Activated CD4-positive, alpha-beta T cell treated with anti-CD3 and anti-CD28 coated beads, Interleukin-2, Interleukin-4, amounts not matched to agents 100 ng/mL and 50 ng/mL, durations not matched to agents 16 hours and 8 hours (primary cell): ENCODE data around the gene RYR3.
A peak's percentile ranks its signal among the peaks of the same experiment; 100 is the strongest.

Experiments
- DNase-seq: peaks from one replicate; pipeline ENCODE4 v3.0.0-alpha.2; 2020; ENCODE audit warnings: low spot score

Gene RYR3

DNA sequence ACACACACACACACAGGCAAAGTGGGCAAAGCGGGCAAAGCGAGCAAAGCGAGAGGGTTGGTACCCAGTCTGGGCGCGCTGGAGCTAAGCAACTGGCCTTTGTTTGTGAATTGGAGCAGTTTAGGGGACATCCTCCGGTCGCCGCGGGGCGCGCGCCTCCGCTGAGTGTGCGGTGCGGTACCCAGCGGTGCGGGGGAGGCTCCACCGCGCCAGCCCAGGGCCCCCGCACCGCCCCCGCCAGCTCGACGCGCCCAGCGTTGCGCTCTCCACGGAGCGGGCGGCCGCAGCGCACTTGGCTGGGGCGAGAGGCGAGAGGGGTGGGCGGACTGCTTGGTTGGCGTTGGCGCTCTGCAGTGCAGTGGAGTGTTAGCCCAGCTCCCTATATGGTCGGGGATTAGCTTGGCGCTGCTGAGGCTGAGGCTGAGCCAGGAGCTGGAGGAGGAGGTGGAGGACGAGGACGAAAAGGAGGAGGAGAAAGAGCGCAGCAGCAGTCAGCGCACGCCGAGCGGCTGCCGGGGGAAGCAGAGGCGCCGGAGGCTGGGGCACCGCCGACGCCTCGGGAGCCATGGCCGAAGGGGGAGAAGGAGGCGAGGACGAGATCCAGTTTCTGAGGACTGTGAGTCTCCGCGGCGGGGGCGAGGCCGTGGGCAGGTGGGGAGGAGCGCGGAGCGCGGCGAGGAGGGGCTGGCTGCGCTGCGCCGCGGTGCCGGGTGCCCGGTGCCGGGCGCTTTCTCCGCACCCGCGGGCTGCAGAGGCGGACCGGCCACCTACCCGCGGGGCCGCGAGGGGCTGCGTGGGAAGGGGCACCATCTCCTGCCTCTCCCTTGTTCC, at the start of gene RYR3:
RYR3 (plus strand) TSS at position 487 of the 831 bp plus-strand sequence; CDS start at position 566, 79 bp downstream.
- no peak for DNase-seq

DNA sequence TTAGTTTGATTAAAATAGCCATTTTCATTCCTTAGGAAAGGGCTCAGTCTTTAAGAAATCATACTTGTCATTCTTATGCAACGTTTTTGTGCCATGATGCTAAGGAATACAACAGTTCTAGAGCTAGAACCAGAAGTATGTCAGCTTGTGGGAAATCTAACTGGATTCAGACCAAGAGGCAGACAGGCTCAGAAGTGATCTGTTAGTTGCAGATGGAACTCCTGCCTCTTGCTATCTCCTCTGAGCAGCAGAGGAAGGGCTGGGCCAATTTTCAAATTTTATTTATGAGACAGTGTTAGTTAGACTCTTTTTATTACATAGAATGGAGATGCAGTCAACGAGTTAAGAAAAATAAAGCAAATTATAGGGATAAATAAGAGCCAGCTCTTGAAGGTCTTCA, 48.5 kb upstream of the RYR3 start:
- no peak for DNase-seq

DNA sequence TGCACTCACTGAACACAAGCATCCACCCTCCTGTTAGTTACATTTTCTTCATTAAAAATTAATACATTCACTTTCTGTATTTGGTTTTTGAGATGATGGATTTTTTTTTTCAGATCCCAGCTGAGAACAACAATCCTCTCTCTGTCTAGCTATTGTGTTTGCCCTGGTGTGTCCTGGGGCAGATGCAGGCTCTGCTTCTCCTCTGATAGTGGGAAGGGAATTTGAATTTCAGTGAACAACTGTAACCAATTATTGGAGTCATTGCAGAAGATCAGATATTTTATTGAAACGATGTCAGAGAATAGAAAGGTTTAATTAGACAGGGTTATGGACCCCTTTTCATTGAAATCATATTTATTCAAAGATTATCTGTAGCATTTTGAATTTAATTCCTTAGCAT, 33.1 kb upstream of the RYR3 start:
- DNase-seq: no peak

DNA sequence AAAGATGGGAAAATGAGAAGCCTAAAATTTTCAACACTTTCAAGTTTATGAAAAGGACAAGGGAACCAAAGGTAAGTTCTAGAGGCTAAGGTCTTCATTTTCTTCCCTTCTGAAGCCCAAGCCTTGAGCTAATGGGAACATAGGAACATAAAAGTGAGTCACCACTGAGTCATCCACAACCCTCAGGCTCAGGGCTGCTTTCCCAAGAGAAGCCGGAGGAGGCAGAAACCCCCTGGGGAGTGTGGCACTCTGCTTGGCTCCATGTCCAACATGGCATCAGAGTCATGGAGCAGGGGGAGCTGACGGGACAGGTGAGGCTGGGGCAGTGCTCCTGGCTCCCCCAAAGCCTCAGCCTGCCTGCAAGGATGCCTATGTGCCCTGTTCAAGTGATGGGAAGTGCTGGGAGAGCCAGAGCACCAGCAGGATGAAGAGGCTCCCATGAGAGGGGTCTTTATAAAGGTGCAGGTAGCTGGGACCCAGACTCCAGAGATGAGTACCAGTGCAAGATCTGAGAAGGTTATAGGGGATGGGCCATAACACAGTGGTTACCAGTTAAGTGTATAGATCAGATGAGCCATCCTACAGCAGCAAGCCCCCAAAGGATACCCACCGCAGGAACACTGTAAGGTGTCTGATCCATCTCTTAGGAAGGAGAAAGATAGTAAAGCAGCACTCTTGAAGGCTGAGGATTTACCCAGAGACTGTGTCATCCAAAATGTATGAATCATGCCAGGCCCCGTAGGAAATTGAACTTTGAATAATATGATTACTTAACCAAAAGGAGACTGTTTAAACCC, 31.8 kb upstream of the RYR3 start:
- no peak for DNase-seq

DNA sequence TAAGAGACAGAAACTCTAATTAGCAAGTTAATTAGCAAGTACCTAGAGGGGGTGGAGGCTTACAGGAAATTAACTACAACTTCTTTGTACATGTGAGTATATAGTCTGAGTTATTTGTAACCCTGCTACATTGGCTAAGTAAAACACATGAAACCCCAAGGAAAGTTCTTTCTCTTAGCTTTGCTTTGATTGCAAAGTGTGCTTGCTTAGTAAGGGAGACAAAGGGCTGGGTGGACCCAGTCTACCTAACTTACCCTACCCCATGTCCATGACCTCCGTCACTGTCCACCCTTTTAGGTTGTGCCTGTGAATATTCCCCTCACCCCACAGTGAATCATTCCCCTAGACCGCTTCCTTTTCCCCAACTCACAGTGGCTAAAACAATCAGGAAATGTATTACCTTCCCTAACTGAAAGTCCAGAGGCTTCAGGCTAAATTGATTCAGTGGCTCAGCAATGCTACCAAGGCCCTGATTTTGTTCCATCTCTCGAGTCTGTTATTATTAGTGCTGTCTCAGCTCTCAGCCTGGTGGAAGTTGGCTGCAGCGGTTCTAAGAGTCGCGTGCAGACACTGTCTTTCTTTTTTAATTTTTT, 31.1 kb upstream of the RYR3 start:
- DNase-seq: no peak

DNA sequence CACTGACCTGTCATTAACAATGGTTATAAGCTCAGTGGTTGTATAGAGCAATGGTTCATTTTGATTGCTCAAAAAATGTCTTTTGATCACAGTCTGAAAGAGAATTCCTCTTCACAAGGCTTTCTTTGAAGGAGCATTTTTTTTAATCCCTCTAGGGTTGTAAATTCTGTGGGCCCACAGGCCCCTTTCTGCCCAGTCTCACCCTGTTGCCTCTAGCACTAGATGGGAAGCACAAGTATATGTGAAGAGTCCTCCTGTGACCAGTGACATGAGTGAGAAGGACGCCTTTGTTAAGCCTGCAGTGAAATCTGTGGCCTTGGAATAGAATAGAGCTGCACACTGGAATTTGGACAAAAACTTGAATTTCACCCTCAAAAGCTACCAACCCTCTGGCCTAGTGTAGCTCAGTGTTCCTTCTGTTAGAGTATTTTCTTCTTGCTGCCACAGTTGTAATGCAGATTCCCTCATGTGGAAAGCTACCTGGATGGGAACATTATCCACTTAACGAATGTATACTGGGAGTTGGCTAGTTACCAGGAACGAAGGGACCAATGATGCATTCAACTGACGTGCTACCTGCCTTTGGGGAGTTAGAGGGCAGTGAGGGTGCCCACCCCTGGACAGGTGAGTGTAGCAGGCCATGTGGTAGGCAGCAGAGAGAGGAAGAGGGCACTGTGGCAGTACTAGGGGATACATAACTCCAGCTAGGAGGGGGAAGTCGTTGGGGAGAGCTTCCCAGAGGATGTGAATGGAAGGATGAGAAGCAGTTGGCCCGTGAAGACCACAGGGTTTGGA, 28.3 kb upstream of the RYR3 start:
- DNase-seq: no peak

DNA sequence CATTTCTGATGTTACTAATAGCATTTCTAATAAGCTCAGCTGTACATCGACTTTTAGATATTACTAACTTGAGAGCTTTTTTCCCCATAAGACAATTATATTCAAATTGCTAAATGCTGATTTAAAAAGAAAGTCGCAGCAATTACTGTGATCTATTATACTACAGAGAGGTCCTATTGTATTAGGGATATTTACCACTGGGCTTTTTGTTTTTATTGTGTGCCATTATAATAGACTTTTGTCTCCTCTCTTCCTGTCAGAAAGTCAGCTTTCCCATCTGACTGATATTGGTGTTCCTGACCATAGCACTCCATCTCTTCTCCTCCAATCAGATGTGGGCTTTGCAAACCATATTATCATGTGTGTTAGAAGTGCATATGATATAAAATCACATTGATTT, 27.2 kb upstream of the RYR3 start:
- DNase-seq: no peak

DNA sequence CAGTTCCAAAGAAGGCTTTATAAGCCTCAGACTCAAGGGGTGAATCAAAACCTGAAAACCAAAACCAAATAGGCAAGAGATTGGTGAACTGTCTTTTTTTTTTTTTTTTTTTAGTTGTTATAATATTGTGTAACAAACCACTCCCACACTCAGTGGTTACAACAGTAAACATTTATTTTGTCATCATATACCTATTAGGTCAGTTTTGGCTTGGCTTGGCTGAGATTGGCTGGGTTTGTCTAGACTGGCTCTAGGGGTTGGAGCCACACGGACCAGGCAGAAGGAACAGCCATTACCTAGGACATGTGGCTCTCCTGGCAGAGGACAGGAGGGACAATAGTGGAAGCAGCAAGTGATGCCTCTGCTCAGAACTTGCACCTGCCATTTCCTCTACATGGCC, 26.4 kb upstream of the RYR3 start:
- no peak for DNase-seq

DNA sequence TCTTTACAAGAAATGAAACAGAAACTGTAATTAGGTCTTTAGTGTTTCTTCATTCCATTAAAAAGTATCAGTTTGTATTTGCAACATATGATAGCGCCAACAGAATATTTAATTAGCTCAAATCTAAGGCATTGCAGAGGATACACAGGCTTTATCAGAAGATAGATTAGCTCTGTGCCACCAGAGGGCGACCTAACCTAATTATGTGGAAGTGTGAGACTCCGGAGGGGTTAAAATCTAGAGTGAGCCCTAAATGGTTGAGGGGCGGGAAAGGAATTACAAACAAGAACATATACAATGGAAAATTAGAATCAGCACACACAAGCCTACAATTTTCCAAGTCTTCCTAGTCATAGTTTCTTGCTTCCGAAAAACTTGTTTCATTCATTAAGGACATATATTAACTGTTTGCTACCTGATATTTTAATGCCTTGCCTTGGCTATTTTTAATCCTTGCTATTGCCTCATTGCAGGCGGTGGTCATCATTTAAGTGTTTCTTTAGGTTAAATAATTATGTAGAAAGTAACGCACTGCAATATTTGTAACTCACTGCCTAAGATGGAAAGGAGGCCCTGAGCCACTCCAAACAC, 18.0 kb upstream of the RYR3 start:
- peak; percentile 52 for DNase-seq

DNA sequence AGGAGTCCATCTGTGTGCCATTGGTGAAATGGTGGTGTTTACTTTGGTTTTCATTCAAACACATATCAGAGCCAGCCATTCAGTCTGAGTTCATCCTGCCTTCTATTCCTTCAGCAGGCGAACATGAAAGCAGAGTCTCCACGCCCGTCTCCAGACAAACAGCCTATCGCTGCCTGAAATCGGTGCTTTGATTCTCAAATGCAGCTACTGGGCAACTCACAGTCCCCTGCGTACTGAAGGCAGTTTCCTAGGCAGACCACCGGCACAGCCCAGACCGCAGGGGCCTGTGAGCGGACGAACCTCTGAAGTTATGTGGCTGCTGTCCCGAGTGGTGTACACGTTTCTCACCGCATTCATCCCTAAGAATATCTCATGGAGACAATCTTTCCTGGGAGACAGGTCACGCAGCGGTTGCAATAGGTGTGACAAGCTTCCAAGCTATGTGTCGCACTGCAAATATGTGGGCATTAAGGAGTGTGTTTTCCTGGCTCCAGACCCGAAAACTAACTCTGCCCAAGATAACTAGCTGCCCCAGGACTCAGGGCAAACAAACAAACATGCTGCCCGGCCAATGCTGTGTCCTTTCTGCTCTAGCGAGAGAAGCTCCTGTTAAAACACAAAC, 16.9 kb upstream of the RYR3 start:
- no peak for DNase-seq

DNA sequence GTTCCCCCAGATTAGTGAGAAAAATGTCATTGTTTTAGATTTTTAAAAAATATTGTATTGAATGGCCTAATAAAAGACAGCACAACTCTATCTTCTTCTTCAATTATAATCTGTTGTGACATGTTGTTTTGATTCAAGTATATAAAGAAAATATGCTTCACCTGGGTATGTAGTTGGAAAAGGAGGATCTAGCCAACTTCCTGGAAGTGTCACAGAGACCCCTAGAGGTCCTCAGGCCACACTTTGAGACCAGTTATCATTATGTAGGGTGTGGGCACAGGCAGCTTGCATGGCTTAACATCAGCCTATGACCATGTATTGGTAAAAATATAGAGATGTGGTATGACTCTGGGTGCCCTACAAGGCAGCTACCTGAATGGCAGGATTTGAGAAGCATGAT, 14.7 kb upstream of the RYR3 start:
- DNase-seq: no peak

DNA sequence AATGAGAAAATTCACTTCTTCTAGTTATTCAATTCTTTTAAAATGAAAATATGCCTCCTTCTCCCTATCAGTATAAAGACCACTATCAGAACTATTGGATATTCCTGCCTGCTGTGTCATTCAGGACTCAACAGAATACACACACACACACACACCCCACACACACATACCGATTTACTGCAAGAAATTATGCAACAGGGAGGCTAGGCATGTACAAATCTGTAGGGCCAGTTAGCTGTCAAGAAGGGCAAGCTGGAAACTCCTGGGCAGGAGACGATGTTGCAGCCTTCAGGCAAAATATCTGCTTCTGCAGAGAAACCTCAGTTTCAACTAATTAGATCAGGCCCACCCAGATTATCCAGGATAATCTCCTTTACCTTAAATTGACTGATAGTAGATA, 13.9 kb upstream of the RYR3 start:
- DNase-seq: no peak

DNA sequence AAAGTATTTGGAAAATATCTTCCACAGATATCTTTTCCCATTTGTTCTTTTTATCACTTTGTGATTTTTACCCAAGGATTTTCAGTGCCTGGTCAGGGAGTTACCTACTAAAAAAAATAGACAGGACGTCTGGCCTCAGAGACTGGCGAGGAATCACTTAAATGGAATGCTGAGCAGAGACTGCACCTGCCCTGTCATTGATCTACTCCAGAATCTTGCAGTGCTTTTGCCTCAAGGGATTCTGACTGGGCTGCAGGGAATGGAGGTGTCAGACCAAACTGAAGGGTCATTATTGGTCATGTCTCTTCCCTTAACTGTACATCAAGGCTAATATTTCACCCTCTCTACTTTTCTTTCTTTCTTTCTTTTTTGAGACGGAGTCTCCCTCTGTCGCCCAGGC, 12.1 kb upstream of the RYR3 start:
- DNase-seq: no peak

DNA sequence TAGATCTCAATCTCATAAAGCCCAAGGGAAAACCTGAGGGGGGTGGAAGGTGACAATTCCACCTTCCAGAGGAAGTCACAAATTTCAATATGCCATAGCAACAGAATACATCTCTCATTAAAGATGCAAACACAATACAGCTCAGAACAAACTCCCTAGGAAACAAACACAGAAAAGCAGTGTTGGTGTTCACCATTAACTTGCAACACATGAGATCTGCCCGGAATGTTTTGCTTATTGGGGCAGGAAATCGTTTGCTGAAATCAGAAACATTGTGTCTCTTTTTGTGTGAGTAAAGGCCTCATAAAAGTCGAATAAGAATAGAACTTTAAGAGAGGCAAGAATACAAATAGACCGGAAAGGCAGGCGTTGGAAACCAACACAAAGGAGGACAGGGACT, 5.8 kb upstream of the RYR3 start:
- DNase-seq: no peak

DNA sequence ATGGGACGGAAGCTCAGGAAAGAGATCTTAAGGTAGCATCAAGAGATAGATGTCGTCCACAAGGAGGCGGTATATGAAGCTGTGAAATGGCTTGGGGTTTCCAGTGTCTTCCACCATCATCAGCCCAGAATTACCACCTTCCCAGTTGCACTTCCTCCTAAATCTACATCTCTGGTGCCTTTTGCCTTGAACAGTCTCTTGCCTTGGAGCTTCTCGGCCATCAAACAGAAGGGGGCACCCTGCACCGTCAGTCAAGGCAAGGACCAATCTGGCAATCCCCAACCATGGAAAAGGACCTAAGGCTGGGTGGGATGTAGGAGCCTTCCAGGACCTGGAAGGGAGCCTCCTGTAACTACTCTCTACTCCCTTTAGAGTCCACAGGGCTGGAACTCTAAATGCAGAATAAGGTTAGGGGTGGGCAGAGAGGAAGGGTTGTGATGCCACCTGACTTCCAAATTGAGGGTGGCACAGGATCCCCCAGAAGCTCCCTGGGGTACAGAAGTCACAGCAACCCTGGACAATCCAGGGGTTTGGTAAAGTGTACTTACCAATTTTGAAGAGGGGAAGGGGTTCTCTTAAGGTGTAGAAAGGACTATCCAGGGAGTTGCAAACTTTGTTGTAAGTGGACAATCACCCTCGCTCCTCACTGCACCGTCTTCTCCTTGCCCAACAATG, 1.0 kb upstream of the RYR3 start:
- no peak for DNase-seq

DNA sequence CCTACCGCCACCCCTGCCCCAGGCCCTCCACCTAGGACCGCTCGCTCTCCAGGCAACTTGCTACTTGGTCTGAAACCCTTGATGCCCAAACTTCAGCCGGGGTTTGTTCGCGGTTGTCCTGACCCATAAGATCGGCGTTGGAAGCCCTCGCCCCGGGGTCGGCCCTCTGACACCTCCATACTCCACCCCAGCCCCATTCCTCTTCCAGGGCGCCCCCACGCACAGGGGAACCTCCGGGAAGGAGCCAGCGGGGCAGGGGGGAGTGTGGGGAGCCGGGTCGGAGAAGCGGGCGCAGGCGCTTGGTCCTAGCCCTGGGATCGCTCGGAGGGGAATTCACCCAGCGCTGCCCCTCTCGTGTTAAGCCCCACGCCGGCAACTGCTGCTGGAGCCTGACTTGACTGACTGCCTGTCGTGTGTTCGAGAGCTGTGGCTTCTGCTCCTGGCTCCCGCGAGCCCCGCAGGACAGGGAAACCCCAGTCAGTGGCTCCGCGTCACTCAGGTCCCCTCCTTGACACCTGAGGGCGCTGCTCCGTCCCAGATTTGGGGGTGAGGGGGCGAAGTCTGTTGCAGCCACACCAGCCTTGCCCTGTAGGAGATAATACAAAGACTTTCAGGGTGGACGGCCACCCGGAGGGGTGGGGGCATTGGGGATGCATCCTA, 675 bp downstream of the RYR3 start:
- DNase-seq: no peak

DNA sequence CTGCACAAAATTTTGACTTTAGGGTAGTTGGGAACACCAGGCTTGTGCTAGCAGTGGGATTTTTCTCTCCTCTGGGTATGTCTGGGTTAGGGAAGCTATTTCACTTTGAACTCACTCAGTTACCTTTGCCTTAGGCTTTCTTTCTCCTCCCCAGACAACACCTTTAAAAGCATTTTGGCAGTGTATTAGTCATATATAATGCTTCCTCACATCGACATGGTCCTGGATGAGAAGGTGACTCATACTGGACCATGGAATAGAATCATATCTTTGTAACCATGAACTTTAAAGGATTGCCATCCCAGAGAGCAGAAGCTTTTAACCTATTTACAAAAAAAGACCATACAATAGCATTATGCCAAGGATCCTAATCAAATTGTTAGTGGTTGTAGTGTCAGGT, 2.7 kb downstream of the RYR3 start:
- DNase-seq: no peak

DNA sequence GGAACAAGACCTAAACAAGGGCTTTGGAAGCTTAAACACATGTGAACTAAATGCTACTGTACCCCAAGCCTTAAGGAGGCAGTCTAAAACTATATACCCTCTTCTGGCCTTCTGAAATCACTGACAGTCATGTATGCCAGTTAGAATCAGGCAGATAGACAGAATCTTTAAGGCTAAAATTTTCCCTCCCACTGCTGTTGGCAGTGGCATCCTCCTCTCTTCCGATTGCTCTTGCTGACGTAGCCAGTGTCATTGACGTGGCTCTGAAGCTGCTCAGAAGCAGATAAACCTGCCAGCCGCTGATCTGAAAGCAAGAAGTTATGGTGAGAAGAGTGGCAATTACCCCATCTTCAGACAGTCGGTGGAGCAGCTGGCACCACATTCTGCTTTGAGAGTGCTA, 3.3 kb downstream of the RYR3 start:
- DNase-seq: no peak

DNA sequence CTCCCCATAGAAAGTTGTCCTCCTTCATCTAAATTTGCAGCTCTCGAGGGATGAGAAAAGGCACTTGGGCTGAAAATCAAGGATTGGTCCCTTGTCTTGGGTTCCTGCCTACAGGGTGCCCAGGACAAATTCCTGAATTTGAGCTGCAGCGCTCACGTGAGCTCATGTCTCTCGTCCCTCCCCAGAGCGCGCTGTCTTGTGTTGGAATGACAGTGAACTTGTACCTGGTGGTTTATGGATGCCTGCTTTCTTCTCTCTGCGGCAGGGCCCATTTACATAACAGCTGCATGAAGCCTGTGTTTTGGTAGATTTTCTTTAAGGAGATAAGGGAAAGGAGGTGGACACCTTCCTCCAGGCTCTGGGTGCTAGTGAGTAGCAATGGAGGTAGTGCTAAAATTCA, 4.3 kb downstream of the RYR3 start:
- DNase-seq: no peak

DNA sequence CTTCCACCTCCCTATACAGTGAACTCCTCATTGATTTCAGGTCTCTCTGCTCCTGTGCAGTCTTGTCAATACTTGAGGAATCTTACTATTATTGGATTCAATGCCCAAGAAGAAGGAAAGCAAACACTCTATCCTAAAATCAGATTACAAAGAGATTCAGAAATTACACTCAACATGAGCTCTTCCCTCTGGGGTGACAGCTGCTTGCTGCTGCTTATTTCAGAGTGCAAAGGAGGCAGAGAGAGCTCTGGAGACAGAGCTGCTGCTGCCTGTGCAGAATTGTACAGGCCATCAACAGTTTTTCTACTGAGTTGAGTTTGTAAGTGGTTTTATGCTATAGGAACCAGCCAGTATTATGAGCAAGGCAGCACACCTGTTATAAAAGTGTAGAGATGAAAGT, 7.1 kb downstream of the RYR3 start:
- no peak for DNase-seq
